OCI-LY3 (cell line): ENCODE data around the gene FSTL5.

Source experiments
- H2AFZ ChIP-seq: fragments of 200-600, 300-600 bp; shearing (Covaris generic); 2 replicates; pipeline ENCODE4 v1.6.0; 2014; ENCODE audit warnings: antibody characterized with exemption, low read depth, low read length
- H3K27ac ChIP-seq: fragments of 200-600, 300-600 bp; sonication (generic); 2 replicates; pipeline ENCODE4 v1.5.1; 2014; ENCODE audit warnings: mild to moderate bottlenecking, low read length, moderate library complexity, mixed read lengths
- H3K27me3 ChIP-seq: fragments of 200-600, 300-600 bp; sonication (generic); 2 replicates; pipeline ENCODE4 v1.6.1; 2014; ENCODE audit warnings: low read depth, low read length, mixed read lengths
- H3K36me3 ChIP-seq: fragments of 200-600, 300-600 bp; sonication (generic); replicated peaks from 2 replicates; pipeline ENCODE3; 2014; ENCODE audit warnings: low read depth, low read length, mixed read lengths
- H3K4me1 ChIP-seq: fragments of 300-600, 200-600 bp; sonication (generic); 2 replicates; pipeline ENCODE4 v1.6.1; 2014; ENCODE audit warnings: low read length, mixed read lengths
- H3K4me2 ChIP-seq: fragments of 200-600, 300-600 bp; sonication (generic); 2 replicates; pipeline ENCODE4 v1.6.1; 2014; ENCODE audit warnings: low read length, mixed read lengths
- H3K4me3 ChIP-seq: fragments of 300-600, 200-600 bp; sonication (generic); 2 replicates; pipeline ENCODE4 v1.5.1; 2014; ENCODE audit warnings: antibody characterized with exemption, mild to moderate bottlenecking, low read length, moderate library complexity
- H3K79me2 ChIP-seq: fragments of 300-600, 200-600 bp; shearing (Covaris generic); 2 replicates; pipeline ENCODE4 v1.6.1; 2014; ENCODE audit warnings: mild to moderate bottlenecking, low read length, mixed read lengths
- H3K9ac ChIP-seq: fragments of 300-600, 200-600 bp; shearing (Covaris generic); 2 replicates; pipeline ENCODE4 v1.6.0; 2014; ENCODE audit warnings: mild to moderate bottlenecking, low read length, moderate library complexity
- H3K9me3 ChIP-seq: fragments of 200-600, 300-600 bp; shearing (Covaris generic); 2 replicates; pipeline ENCODE4 v1.6.1; 2014; ENCODE audit warnings: low read length, mixed read lengths; ENCODE audit not compliant: insufficient read depth
- H4K20me1 ChIP-seq: fragments of 200-600, 300-600 bp; sonication (generic); 2 replicates; pipeline ENCODE4 v1.6.1; 2016; ENCODE audit warnings: low read length, mixed read lengths; ENCODE audit not compliant: insufficient read depth
- CTCF ChIP-seq: fragments of 200-600, 300-600 bp; sonication (generic); IDR thresholded peaks from 2 replicates; pipeline ENCODE4 v1.5.1; 2014; ENCODE audit warnings: antibody characterized with exemption, low read length, low read depth
- EZH2phosphoT487 ChIP-seq: fragments of 200-600 bp; shearing (Covaris generic); IDR thresholded peaks from 2 replicates; pipeline ENCODE4 v1.6.1; 2018; ENCODE audit warnings: antibody characterized with exemption, mixed run types, low read depth

FSTL5 gene

GRCh38 chr4:161856711-161857326, 307.0 kb downstream of the FSTL5 start:
- Histone ChIP-seq H3K79me2 (no peaks in the 10 kb centered on the region), H3K9me3 (no peaks in the 10 kb centered on the region), H3K27ac (no peak overlapping the region), H3K4me1 (no peaks in the 10 kb centered on the region), H3K27me3 (no peaks in the 10 kb centered on the region), H3K4me3 (no peak overlapping the region), H3K4me2 (no peak overlapping the region), H4K20me1 (no peaks in the 10 kb centered on the region), H3K9ac (no peak overlapping the region), H3K36me3 (no peaks in the 10 kb centered on the region), H2AFZ (no peak overlapping the region)
- TF ChIP-seq EZH2phosphoT487 (no peak), CTCF (no peak)

- Histone ChIP-seq H3K27me3 (no peaks in the 10 kb centered on the region), H3K27ac (no peak overlapping the region), H3K9ac (no peak overlapping the region), H2AFZ (no peak overlapping the region), H3K36me3 (no peaks in the 10 kb centered on the region), H3K9me3 (no peaks in the 10 kb centered on the region), H3K4me1 (no peaks in the 10 kb centered on the region), H4K20me1 (no peaks in the 10 kb centered on the region), H3K4me2 (no peak overlapping the region), H3K4me3 (no peak overlapping the region), H3K79me2 (no peaks in the 10 kb centered on the region)
- TF ChIP-seq EZH2phosphoT487 = no peak
- no peak for TF ChIP-seq CTCF
These were observed 313.2 kb downstream of the FSTL5 start for GRCh38 chr4:161850631-161851030.

- TF ChIP-seq EZH2phosphoT487 = no peak
- TF ChIP-seq CTCF = peak; percentile 14; the same call in 1 of the 2 replicates
- no peak overlapping the region for H3K9ac ChIP-seq
- H2AFZ ChIP-seq = no peak overlapping the region
- H4K20me1 ChIP-seq = no peaks in the 10 kb centered on the region
- H3K4me1 ChIP-seq = no peaks in the 10 kb centered on the region
- no peaks in the 10 kb centered on the region for H3K27me3 ChIP-seq
- no peak overlapping the region for H3K4me2 ChIP-seq
- no peaks in the 10 kb centered on the region for H3K79me2 ChIP-seq
- H3K4me3 ChIP-seq = no peak overlapping the region
- H3K27ac ChIP-seq = no peak overlapping the region
- no peaks in the 10 kb centered on the region for H3K9me3 ChIP-seq
- no peaks in the 10 kb centered on the region for H3K36me3 ChIP-seq
These were observed 322.0 kb downstream of the FSTL5 start for GRCh38 chr4:161841759-161842158.

- H3K79me2 ChIP-seq = no peaks in the 10 kb centered on the region
- H3K36me3 ChIP-seq = no peaks in the 10 kb centered on the region
- H3K9ac ChIP-seq = no peak overlapping the region
- no peaks in the 10 kb centered on the region for H3K27me3 ChIP-seq
- no peak overlapping the region for H3K27ac ChIP-seq
- no peaks in the 10 kb centered on the region for H4K20me1 ChIP-seq
- no peaks in the 10 kb centered on the region for H3K9me3 ChIP-seq
- no peak for TF ChIP-seq EZH2phosphoT487
- no peak for TF ChIP-seq CTCF
- H3K4me1 ChIP-seq = peaks cover 5% of the 10 kb centered on the region; the same call in 1 of the 2 replicates
- no peak overlapping the region for H3K4me3 ChIP-seq
- H2AFZ ChIP-seq = no peak overlapping the region
- H3K4me2 ChIP-seq = no peak overlapping the region
These were observed 334.2 kb downstream of the FSTL5 start for GRCh38 chr4:161829591-161829990.
